Measurements from ENCODE around the gene IFI27L1.

IFI27L1 gene, protein sequence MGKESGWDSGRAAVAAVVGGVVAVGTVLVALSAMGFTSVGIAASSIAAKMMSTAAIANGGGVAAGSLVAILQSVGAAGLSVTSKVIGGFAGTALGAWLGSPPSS

DNA sequence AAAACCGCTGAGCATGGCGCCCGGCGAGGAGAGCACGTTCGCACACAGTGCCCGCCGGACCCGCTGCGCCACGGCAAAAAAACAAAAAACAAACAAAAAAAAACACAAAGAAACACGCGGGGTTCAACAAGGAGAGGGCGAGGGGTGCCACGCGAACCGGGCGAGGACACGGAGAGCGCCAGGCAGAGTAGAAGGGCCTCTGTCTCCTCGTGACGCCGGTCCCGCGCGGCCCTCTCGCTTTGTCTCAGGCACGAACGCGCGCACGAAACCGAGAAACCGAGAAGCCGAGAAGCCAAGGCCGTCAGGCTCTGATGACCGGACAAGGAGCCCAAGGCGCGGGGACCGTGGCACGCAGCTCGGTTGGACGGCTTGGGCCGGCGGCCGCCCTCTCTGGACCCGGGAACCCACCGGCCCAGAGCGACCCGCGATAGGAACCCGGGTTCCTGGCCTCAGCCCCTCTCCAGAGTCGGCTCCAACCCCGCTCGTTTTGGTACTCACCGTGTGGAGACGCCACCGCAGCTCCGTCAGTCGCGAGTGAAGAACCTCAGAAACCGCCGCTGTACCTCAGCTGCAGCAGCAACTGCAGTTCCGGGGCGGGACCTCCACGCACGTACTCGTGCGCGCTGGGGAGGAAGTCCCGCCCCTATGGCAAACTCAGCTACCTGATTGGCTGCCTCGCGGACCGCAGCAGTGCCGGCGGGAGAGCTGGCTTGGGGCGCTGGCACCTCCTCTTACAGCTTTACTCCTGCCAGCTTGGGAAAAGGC lies at the start of gene IFI27L1, which contains the start of gene DDX24:
Gene IFI27L1 (plus strand): TSS at position 690 of the 765 bp plus-strand sequence. CDS start 15,628 bp downstream, outside the sequence.
Gene DDX24 (minus strand): TSS at position 582 of the 765 bp plus-strand sequence. CDS start 1,460 bp downstream, outside the sequence.
- in situ Hi-C loops (cut with MboI; ENCODE audit: low sequenced_read_pairs), result no loop called here

DNA sequence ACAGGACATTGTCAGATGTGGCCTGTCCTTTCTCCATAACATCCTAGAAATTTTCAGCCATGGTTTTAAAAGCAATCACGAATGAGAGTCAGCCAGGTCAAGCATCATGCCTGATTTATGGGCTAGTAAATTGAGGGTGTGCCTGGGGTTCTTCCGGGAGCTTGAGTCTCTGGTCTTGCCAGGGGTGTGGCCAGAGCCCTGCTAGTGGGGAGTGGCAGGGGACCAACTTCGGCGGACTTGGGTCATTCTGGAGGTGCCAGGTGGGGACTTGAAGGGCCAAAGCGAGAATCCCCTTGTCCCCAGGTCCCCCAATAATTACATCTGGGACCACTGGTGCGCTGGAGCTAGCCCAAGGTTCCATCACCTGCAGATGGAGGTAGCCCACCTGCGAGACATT lies 49.2 kb upstream of the IFI27L1 start:
- in situ Hi-C loops (cut with MboI; ENCODE audit: low sequenced_read_pairs), result no loop called here

DNA sequence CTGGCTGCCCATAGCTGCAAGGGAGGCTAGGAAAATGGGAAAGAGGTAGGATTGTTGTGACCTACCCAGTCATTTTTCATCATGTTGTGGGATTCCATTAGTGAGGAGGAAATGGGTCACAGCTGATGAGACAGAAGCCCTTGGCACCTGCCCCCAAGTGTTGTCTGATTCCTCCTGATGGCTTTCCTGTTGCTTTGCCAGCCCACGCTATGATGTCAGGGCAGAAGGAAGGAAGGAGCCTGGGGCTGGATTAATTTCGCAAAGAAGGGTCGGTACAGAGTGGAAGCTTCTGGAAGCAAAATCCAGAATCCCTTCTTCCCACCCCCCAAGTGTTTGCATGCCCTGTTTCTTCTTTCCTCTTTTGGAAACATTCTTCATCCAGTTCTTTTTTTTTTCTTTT lies 46.2 kb upstream of the IFI27L1 start:
- in situ Hi-C loops (cut with MboI; ENCODE audit: low sequenced_read_pairs), result no loop called here

- in situ Hi-C loops (cut with MboI; ENCODE audit: low sequenced_read_pairs), result no loop called here
Observed at GRCh38 chr14:94036313-94037167, 44.6 kb upstream of the IFI27L1 start.

- in situ Hi-C loops (cut with MboI; ENCODE audit: low sequenced_read_pairs), result no loop called here
Observed at GRCh38 chr14:94037954-94038353, 43.2 kb upstream of the IFI27L1 start.

GRCh38 chr14:94038510-94038909 lies 42.6 kb upstream of the IFI27L1 start:
- in situ Hi-C loops (cut with MboI; ENCODE audit: low sequenced_read_pairs), result no loop called here

GRCh38 chr14:94038921-94039629 lies 42.0 kb upstream of the IFI27L1 start:
- in situ Hi-C loops (cut with MboI; ENCODE audit: low sequenced_read_pairs), result no loop called here

- in situ Hi-C loops (cut with MboI; ENCODE audit: low sequenced_read_pairs), result no loop called here
Observed at GRCh38 chr14:94040247-94040646, 40.9 kb upstream of the IFI27L1 start.

GRCh38 chr14:94040796-94041195 lies 40.3 kb upstream of the IFI27L1 start:
- in situ Hi-C loops (cut with MboI; ENCODE audit: low sequenced_read_pairs), result no loop called here

DNA sequence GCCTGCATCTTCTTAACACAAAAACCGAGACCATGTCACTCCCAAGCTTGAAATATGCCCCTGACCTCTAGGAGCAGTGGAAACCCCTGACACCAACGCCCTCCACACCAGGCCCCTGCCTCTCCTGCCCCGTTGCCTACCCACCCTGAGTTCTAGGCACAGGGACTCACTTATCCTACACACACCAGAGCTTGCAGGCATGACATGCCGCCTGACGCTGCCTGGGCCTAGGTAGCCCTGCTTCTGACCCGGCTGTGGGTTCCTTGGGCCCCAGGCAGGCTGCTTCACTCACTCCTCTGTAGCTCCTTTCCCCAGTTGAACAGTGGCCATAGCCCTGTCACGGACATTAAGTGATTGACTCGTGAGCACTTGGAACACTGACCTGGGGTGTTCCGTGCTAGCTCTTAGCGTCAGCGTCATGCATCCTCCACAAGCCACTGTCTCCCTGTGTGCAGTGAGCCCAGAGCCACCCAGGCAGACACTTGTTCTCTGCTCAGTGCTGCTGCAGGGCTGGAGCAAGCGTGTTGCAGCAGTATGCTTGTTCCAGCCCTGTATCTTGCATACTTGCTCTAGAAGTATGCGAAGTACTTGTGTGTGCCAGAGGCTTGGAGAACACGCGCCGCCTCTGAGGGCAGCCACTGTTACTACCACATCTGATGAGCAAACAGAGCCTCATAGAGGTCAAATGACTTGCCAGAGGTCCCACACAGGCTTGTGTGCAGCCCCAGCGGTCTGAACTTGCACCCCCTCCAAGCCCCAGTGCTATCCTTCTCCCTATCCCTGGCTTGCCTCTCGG lies 39.4 kb upstream of the IFI27L1 start:
- in situ Hi-C loops (cut with MboI; ENCODE audit: low sequenced_read_pairs), result no loop called here

DNA sequence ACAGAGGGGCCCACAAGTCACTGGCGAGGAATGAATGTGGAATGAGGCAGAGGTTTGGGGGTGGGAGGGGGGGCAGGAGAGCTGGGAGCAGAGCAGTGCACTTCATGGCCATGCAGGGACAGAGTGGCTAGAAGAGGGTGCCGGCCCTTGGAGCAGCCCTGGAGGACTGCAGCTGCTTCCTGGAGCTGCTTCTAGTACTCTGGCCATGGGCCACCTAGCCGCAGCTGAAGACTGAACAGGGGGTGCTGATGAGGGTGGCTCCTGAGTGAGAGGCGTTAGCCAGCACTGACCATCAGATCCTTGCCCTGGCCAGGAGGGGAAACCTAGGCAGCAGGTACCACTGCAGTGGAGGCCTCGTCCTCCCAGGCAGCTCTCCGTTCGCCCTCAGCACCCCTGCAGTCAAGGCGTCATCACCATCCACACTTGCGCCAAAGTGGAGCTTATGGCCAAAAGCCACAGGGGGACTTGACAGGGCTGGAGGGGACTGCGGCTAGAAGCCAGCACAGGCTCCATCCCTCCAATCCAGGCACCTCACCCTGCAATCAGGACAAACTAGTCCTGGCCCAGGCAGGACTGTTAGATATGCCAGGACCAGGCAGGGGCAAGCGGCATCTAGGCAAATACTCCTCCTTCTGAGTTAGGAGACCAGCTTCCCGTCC lies 38.5 kb upstream of the IFI27L1 start:
- in situ Hi-C loops (cut with MboI; ENCODE audit: low sequenced_read_pairs), result no loop called here

DNA sequence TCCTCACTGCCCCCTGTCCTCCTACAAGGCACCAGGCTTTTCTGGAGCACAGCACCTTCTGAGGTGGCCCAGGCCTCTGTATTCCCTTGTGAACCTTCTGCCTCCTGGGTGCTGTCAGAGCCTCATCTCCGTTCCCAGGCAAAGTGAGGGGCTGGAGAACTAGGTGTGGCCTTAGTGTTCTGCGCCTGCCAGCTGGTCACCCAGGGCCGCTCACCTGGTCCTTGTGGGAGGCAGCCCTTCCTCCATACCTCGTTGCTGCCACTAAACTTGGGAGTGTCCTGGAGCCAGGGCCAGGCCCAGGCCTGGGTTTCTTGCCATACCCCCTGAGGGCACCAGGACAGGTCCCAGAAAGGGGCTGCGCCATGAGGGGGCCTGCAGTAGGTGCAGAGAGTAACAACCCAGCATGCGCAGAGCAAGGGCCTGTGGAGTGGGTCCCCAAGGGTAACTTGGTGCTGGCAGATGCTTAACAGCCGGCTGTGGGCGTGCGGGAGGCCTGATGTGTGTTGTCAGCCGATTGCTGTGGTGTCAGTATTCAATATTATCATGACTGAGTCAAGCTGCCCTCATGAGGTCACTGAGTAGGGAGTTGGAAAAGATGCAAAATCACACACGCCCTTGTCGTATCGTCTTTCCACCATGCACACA lies 37.9 kb upstream of the IFI27L1 start:
- in situ Hi-C loops (cut with MboI; ENCODE audit: low sequenced_read_pairs), result no loop called here

DNA sequence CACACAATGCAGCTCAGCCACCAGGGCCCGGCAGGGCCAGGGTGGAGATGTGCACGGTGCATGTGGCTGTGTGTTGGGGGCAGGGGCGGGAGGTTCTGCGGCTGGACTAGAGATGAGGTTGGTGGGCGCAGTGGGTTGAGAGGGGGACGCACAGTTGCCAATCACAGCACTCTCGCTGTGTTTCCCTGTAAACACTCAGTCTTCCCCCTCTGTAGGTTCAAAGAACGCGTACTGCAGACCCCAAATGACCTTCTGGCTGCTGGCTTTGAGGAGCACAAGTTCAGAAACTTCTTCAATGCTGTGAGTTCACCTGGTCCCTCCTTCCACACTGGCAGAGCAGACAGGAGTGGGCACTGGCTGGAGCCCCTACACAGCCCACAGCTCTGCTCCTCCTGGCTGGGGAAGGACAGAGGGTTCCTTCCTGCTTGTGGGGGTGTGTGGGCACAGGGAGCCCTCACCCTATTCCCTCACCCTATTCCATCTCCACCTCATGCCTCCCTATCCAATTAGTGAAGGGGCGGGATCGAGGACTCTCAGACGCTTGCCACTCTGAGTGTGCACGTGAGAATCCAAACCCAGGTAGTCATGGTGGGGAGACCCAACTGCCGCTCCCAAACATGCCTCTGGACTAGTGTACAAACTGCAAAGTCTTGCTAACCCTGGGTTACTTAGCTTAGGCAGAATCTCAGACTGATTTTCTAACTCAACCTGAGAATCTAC lies 37.2 kb upstream of the IFI27L1 start:
- in situ Hi-C loops (cut with MboI; ENCODE audit: low sequenced_read_pairs), result no loop called here

GRCh38 chr14:94044476-94045091 lies 36.5 kb upstream of the IFI27L1 start:
- in situ Hi-C loops (cut with MboI; ENCODE audit: low sequenced_read_pairs), result no loop called here

DNA sequence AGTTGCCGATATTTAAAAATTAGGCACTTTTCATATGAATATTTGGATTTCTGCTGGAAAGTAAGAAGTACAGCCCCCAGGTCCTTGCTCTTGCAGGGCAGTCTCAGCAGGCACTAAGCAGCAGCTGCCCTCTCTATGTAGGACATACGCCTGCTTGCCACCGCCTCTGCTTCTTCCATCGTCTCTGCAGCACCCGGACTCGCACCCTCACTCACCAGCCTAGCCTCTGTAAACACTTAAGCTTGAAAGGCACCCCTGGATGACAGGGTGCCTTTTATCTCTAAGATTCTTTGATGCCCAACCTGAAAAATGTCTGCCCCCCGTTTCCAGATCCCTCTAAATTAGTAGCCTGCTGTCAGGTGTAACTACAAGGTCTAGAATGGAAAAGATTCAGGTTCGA lies 36.0 kb upstream of the IFI27L1 start:
- in situ Hi-C loops (cut with MboI; ENCODE audit: low sequenced_read_pairs), result no loop called here

DNA sequence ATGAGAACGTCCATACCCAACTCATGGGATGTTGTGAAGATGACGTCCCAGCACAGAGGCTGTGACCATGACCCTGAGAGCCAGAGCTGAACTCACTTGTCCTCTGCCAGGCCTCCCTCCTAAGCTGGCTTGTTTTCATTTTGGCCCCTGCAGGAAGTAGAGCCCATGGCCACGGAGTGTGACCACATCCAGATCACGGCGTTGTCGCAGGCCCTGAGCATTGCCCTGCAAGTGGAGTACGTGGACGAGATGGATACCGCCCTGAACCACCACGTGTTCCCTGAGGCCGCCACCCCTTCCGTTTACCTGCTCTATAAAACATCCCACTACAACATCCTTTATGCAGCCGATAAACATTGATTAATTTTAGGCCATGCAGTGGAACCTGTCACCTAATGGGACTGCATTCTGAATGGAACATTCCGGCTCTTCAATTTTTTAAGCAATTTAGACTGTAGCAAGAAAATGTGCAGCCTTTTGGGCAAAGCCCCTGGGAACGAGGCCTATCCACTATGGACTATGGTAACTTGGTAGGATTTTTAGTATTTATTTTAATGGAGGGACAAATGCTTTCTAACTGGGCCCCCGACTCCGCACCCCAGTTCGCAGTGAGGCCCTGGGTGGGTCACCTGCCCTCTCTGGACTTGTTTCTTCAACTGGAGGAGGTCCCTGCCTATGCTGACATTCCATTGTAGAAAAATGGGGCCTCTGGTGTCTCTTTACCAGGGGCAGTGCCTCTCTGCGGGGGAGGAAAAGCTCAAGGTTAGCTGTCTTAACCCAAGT lies 35.4 kb upstream of the IFI27L1 start:
- in situ Hi-C loops (cut with MboI; ENCODE audit: low sequenced_read_pairs), result no loop called here

GRCh38 chr14:94046696-94047250 lies 34.3 kb upstream of the IFI27L1 start:
- in situ Hi-C loops (cut with MboI; ENCODE audit: low sequenced_read_pairs), result no loop called here
